HepG2 (cell line): ENCODE measurements around the gene MT1G. TPM values are rescaled to one million over a fixed set of nuclear protein-coding genes. Genes with fewer than 3 reads are reported as not detected.

Source experiments
- ATM ChIP-seq: fragments of 450-650 bp; IDR thresholded peaks from 2 replicates; pipeline ENCODE4 v1.7.1; 2017; ENCODE audit warnings: mild to moderate bottlenecking, borderline replicate concordance
- E2F2 ChIP-seq: sonication (generic); formaldehyde crosslinking; IDR thresholded peaks from 2 replicates; pipeline ENCODE4 v1.4.0; 2020; ENCODE audit warnings: missing genetic modification reagents, borderline replicate concordance
- FOXA1 ChIP-seq, 2 experiments: fragments of 450-650 bp in 1 of 2; sonication (generic) in 1 of 2; formaldehyde crosslinking in 1 of 2; IDR thresholded peaks; 2 replicates each; pipeline versions ENCODE4 v1.4.0 to v1.6.1; 2016 to 2020; ENCODE audit warnings: missing genetic modification reagents in 1 of 2
- FOXC1 ChIP-seq: sonication (generic); formaldehyde crosslinking; IDR thresholded peaks from 2 replicates; pipeline ENCODE4 v1.8.0; 2022; ENCODE audit warnings: mild to moderate bottlenecking, missing genetic modification reagents, borderline replicate concordance
- HMG20A ChIP-seq: IDR thresholded peaks from 2 replicates; pipeline ENCODE4 v1.6.1; 2016; ENCODE audit warnings: borderline replicate concordance
- NBN ChIP-seq: fragments of 450-650 bp; conservative IDR thresholded peaks from 2 replicates; pipeline ENCODE4 v1.6.1; 2017
- NFYB ChIP-seq: sonication (generic); formaldehyde crosslinking; IDR thresholded peaks from 2 replicates; pipeline ENCODE4 v1.4.0; 2020; ENCODE audit warnings: missing genetic modification reagents
- PCBP2 ChIP-seq: fragments of 200-400 bp; formaldehyde crosslinking; optimal IDR thresholded peaks from 2 replicates; pipeline ENCODE3; 2018; ENCODE audit warnings: low read length, low read depth; ENCODE audit not compliant: poor library complexity, severe bottlenecking
- TARDBP ChIP-seq: sonication (generic); formaldehyde crosslinking; IDR thresholded peaks from 2 replicates; pipeline ENCODE4 v1.8.0; 2022; ENCODE audit warnings: mild to moderate bottlenecking, missing genetic modification reagents
- TBL1XR1 ChIP-seq: fragments of 150-350 bp; IDR thresholded peaks from 2 replicates; pipeline ENCODE4 v1.6.1; 2014; ENCODE audit warnings: borderline replicate concordance, low read length; ENCODE audit not compliant: partially characterized antibody
- TIGD3 ChIP-seq: sonication (generic); formaldehyde crosslinking; IDR thresholded peaks from 2 replicates; pipeline ENCODE4 v1.5.1; 2020; ENCODE audit warnings: mild to moderate bottlenecking, missing genetic modification reagents, borderline replicate concordance
- U2AF1 ChIP-seq: fragments of 200-400 bp; formaldehyde crosslinking; optimal IDR thresholded peaks from 2 replicates; pipeline ENCODE3; 2017; ENCODE audit warnings: mild to moderate bottlenecking, low read depth, low read length
- ZBTB42 ChIP-seq: sonication (generic); formaldehyde crosslinking; IDR thresholded peaks from 2 replicates; pipeline ENCODE4 v1.5.0; 2020; ENCODE audit warnings: mild to moderate bottlenecking, missing genetic modification reagents
- ZEB1 ChIP-seq: IDR thresholded peaks from 2 replicates; pipeline ENCODE4 v1.6.1; 2012; ENCODE audit warnings: mild to moderate bottlenecking, low read depth, inconsistent platforms; ENCODE audit not compliant: insufficient replicate concordance
- ZMAT3 ChIP-seq: sonication (generic); formaldehyde crosslinking; conservative IDR thresholded peaks from 2 replicates; pipeline ENCODE4 v1.7.0; 2021; ENCODE audit warnings: missing genetic modification reagents
- ZNF451 ChIP-seq: sonication (generic); formaldehyde crosslinking; IDR thresholded peaks from 2 replicates; pipeline ENCODE4 v1.5.0; 2020; ENCODE audit warnings: mild to moderate bottlenecking, missing genetic modification reagents
- ZNF589 ChIP-seq: sonication (generic); formaldehyde crosslinking; conservative IDR thresholded peaks from 2 replicates; pipeline ENCODE4 v1.8.0; 2022; ENCODE audit warnings: mild to moderate bottlenecking, moderate library complexity, missing genetic modification reagents
- ZNF761 ChIP-seq: sonication (generic); formaldehyde crosslinking; conservative IDR thresholded peaks from 2 replicates; pipeline ENCODE4 v1.4.0; 2020; ENCODE audit warnings: mild to moderate bottlenecking, missing genetic modification reagents
- ZSCAN30 ChIP-seq: sonication (generic); formaldehyde crosslinking; IDR thresholded peaks from 2 replicates; pipeline ENCODE4 v1.5.0; 2020; ENCODE audit warnings: mild to moderate bottlenecking, missing genetic modification reagents
- polyA plus RNA-seq, 8 experiments: library from polyadenylated mRNA; depleted of rRNA in 3 of 8; stranded (reverse) in 7 of 8; unstranded in 1 of 8; fragments of >200 nt; fragmentation: Illumina TruSeq in 4 of 8; extraction: Trizol in 4 of 8; gene quantifications; 2 replicates each; pipeline versions ENCODE4 v1.2.1 to v1.2.3, GENCODE V29; 2011 to 2016; ENCODE audit warnings: low read depth in 4 of 8, missing spikeins in 1 of 8, mixed read lengths in 1 of 8; ENCODE audit not compliant: insufficient read depth in 1 of 8
- total RNA-seq, 5 experiments: library from RNA; depleted of rRNA; stranded (reverse); fragments of >200 nt; fragmentation: Illumina TruSeq; extraction: Trizol; gene quantifications; 2 replicates each; pipeline ENCODE4 v1.2.3, GENCODE V29; 2016; ENCODE audit warnings: low read depth in 1 of 5
- TF ChIP-seq, protein P1 (sequence below): sonication (generic); formaldehyde crosslinking; IDR thresholded peaks from 2 replicates; pipeline ENCODE4 v1.5.0; 2020; ENCODE audit warnings: mild to moderate bottlenecking, missing genetic modification reagents, borderline replicate concordance
- TF ChIP-seq, protein P2 (sequence below): IDR thresholded peaks from 2 replicates; pipeline ENCODE4 v1.6.1; 2016; ENCODE audit warnings: missing compliant biosample characterization, missing genetic modification reagents, borderline replicate concordance

The MT1G gene
- total and polyA plus RNA-seq, 2 of the 13 experiments (the other 11 are each of a cell fraction or from before 2014, with no cell fraction given): 3.6 to 377 TPM

GRCh38 chr16:56681939-56682702 is 14.3 kb upstream of the MT1G start, which contains the start of gene MT1X (continued):
- TF ChIP-seq TIGD3 (CRISPR knock-in tag): no peak
- TF ChIP-seq FOXA1 (IDR thresholded peaks at IDR 0.05): no peak
- peak; percentile 38; the same call in 1 of the 2 replicates for TF ChIP-seq FOXA1 (CRISPR knock-in tag; IDR thresholded peaks at IDR 0.05)
- TF ChIP-seq NBN: no peak
- TF ChIP-seq FOXC1: no peak; the same call in 1 of the 2 replicates
- peak; percentile 43; the same call in 1 of the 2 replicates for TF ChIP-seq ZNF451 (CRISPR knock-in tag)
- 0 out of 2 replicates have a peak, but pooled peaks have one; percentile 67 for TF ChIP-seq ZNF761 (CRISPR knock-in tag)
- peak; percentile 33; the same call in 1 of the 2 replicates for TF ChIP-seq HMG20A (CRISPR knock-in tag)
- TF ChIP-seq TBL1XR1: no peak
- no peak for TF ChIP-seq ZBTB42 (CRISPR knock-in tag)
- no peak; the same call in 1 of the 2 replicates for TF ChIP-seq NFYB (CRISPR knock-in tag)
- TF ChIP-seq TARDBP: peak; percentile 54; the same call in 1 of the 2 replicates
- TF ChIP-seq, protein P1, sequence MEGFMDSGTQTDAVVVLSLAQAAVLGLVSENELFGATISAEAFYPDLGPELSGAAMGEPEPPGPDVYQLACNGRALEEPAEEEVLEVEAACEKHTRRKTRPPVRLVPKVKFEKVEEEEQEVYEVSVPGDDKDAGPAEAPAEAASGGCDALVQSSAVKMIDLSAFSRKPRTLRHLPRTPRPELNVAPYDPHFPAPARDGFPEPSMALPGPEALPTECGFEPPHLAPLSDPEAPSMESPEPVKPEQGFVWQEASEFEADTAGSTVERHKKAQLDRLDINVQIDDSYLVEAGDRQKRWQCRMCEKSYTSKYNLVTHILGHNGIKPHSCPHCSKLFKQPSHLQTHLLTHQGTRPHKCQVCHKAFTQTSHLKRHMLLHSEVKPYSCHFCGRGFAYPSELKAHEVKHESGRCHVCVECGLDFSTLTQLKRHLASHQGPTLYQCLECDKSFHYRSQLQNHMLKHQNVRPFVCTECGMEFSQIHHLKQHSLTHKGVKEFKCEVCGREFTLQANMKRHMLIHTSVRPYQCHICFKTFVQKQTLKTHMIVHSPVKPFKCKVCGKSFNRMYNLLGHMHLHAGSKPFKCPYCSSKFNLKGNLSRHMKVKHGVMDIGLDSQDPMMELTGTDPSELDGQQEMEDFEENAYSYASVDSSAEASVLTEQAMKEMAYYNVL (CRISPR knock-in tag): peak; percentile 85
- no peak for TF ChIP-seq ZSCAN30 (CRISPR knock-in tag)
- TF ChIP-seq ZMAT3 (CRISPR knock-in tag): peak; percentile 92
- peak; percentile 87 for TF ChIP-seq ZNF589 (CRISPR knock-in tag)
- no peak for TF ChIP-seq U2AF1
- TF ChIP-seq, protein P2, sequence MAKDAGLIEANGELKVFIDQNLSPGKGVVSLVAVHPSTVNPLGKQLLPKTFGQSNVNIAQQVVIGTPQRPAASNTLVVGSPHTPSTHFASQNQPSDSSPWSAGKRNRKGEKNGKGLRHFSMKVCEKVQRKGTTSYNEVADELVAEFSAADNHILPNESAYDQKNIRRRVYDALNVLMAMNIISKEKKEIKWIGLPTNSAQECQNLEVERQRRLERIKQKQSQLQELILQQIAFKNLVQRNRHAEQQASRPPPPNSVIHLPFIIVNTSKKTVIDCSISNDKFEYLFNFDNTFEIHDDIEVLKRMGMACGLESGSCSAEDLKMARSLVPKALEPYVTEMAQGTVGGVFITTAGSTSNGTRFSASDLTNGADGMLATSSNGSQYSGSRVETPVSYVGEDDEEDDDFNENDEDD (CRISPR knock-in tag): peak; percentile 41; the same call in 1 of the 2 replicates
- no peak for TF ChIP-seq E2F2 (CRISPR knock-in tag)
- no peak for TF ChIP-seq ZEB1
- no peak for TF ChIP-seq PCBP2
- no peak for TF ChIP-seq ATM
